ENCODE data around the gene PLAAT5. TPM values are rescaled to one million over a fixed set of nuclear protein-coding genes. Genes with fewer than 3 reads are reported as not detected.
"Not testable (repeated sequence)": the region's sequence is repeated elsewhere in the genome, so short reads cannot be mapped to it uniquely, and the experiment has no call there.

PLAAT5 gene
- total RNA-seq, 4 donors from 2014 or later = 0.34 to 1.1 (median 0.59) TPM

- H3K27me3 ChIP-seq = no peaks in the 10 kb centered on the region
- no peaks in the 10 kb centered on the region for H3K9me3 ChIP-seq
- H3K4me3 ChIP-seq (replicated peaks in 1 of 3) = no peak overlapping the region
- intact Hi-C loops (cut with DNase I) = no loop called here
- no peaks in the 10 kb centered on the region for H3K4me1 ChIP-seq
- WGBS, 2 donors = 64 to 84% methylated on average over 2 of the region's 2 CpGs
- no peaks in the 10 kb centered on the region for H3K36me3 ChIP-seq
- H3K27ac ChIP-seq = no peak overlapping the region
- no peak for DNase-seq
- no peak for TF ChIP-seq POLR2A (IDR thresholded peaks at IDR 0.05)
- TF ChIP-seq CTCF (IDR thresholded peaks at IDR 0.05) = no peak
Measured at GRCh38 chr11:63444160-63444559, 46.8 kb downstream of the PLAAT5 start.

GRCh38 chr11:63443714-63444113, 47.3 kb downstream of the PLAAT5 start:
- H3K4me3 ChIP-seq (replicated peaks in 1 of 3) = no peak overlapping the region
- no peak overlapping the region for H3K27ac ChIP-seq
- TF ChIP-seq CTCF (IDR thresholded peaks at IDR 0.05) = no peak
- TF ChIP-seq POLR2A (IDR thresholded peaks at IDR 0.05) = no peak
- no peaks in the 10 kb centered on the region for H3K36me3 ChIP-seq
- intact Hi-C loops (cut with DNase I) = no loop called here
- no peaks in the 10 kb centered on the region for H3K9me3 ChIP-seq
- H3K27me3 ChIP-seq = no peaks in the 10 kb centered on the region
- DNase-seq = no peak
- no peaks in the 10 kb centered on the region for H3K4me1 ChIP-seq
- WGBS, 2 donors = 53 to 63% methylated on average over 1 of the region's 1 CpG

GRCh38 chr11:63435831-63436230, 55.1 kb downstream of the PLAAT5 start:
- DNase-seq; H3K9me3 ChIP-seq; H3K4me3 ChIP-seq (replicated peaks in 1 of 3); H3K4me1 ChIP-seq; H3K36me3 ChIP-seq; H3K27me3 ChIP-seq; H3K27ac ChIP-seq; intact Hi-C loops (cut with DNase I): not testable (repeated sequence)
- WGBS, 2 donors = 0% methylated on average over 4 of the region's 4 CpGs

GRCh38 chr11:63435351-63435750, 55.6 kb downstream of the PLAAT5 start:
- H3K4me1 ChIP-seq; H3K4me3 ChIP-seq (replicated peaks in 1 of 3); intact Hi-C loops (cut with DNase I); H3K27me3 ChIP-seq; H3K36me3 ChIP-seq; DNase-seq; H3K9me3 ChIP-seq; H3K27ac ChIP-seq: not testable (repeated sequence)
- 70 to 92% methylated on average over 17 to 22 of the region's 22 CpGs for WGBS, 2 donors

- H3K9me3 ChIP-seq; H3K4me3 ChIP-seq (replicated peaks in 1 of 3); H3K27me3 ChIP-seq; DNase-seq; H3K4me1 ChIP-seq; H3K27ac ChIP-seq; H3K36me3 ChIP-seq; intact Hi-C loops (cut with DNase I): not testable (repeated sequence)
- 86 to 100% methylated on average over 1 to 2 of the region's 2 CpGs for WGBS, 2 donors
Measured at GRCh38 chr11:63430731-63431130, 60.2 kb downstream of the PLAAT5 start.

- 75 to 100% methylated on average over 2 of the region's 2 CpGs for WGBS, 2 donors
- intact Hi-C loops (cut with DNase I) = no loop called here
- no peak for DNase-seq
- H3K27me3 ChIP-seq = no peaks in the 10 kb centered on the region
- no peaks in the 10 kb centered on the region for H3K9me3 ChIP-seq
- no peaks in the 10 kb centered on the region for H3K4me1 ChIP-seq
- H3K36me3 ChIP-seq = no peaks in the 10 kb centered on the region
- no peak overlapping the region for H3K27ac ChIP-seq
- no peak overlapping the region for H3K4me3 ChIP-seq (replicated peaks in 1 of 3)
- TF ChIP-seq POLR2A (IDR thresholded peaks at IDR 0.05) (no peak), CTCF (IDR thresholded peaks at IDR 0.05) (no peak)
Measured at GRCh38 chr11:63427971-63428508, 62.9 kb downstream of the PLAAT5 start.

All from thyroid gland (tissue), 4 donors.